Measurements from ENCODE around the gene SLIT3. TPM values are rescaled to one million over a fixed set of nuclear protein-coding genes. Genes with fewer than 3 reads are reported as not detected.
A peak's percentile ranks its signal among the peaks of the same experiment; 100 is the strongest.

Gene SLIT3
- total and polyA plus RNA-seq, 2 donors (not counting 3 experiments of a cell fraction or from before 2014, with no cell fraction given), result 0.90 to 1.0 TPM

GRCh38 chr5:168651648-168652047 is 649.3 kb downstream of the SLIT3 start:
- Histone ChIP-seq H4K20me1 (replicated peaks; ENCODE audit: control insufficient read depth, extremely low read depth, insufficient read depth, low read length) (no peaks in the 10 kb centered on the region), H3K9me3 (replicated peaks; ENCODE audit: control insufficient read depth, insufficient read depth, low read length) (no peaks in the 10 kb centered on the region), H2AFZ (ENCODE audit: low read depth, low read length) (no peak overlapping the region), H3K4me3 (replicated peaks in 1 of 3; ENCODE audit: insufficient read depth in 1 of 3, low read depth in 1 of 3, low read length in 3 of 3) (no peak overlapping the region), H3K36me3 (ENCODE audit: control insufficient read depth in 2 of 2, extremely low read depth in 1 of 2, insufficient read depth in 2 of 2, low read length in 2 of 2) (no peaks in the 10 kb centered on the region), H3K4me1 (ENCODE audit: control insufficient read depth, extremely low read depth, insufficient read depth, low read length) (no peaks in the 10 kb centered on the region), H3K27ac (ENCODE audit: insufficient read depth, low read depth, low read length) (no peak overlapping the region), H3K79me2 (ENCODE audit: control insufficient read depth, insufficient read depth, low read length) (no peaks in the 10 kb centered on the region), H3K9me1 (replicated peaks; ENCODE audit: control insufficient read depth, extremely low read depth, insufficient read depth, low read length) (no peaks in the 10 kb centered on the region), H3K4me2 (ENCODE audit: insufficient read depth, low read length) (no peak overlapping the region), H3K27me3 (ENCODE audit: control insufficient read depth in 2 of 2, insufficient read depth in 2 of 2, low read length in 2 of 2) (no peaks in the 10 kb centered on the region), H3K9ac (replicated peaks; ENCODE audit: extremely low read depth, insufficient read depth, low read length) (no peak overlapping the region)
- dilution Hi-C loops (cut with MboI; ENCODE audit: extremely low pct_ligation_motif_present, low sequenced_read_pairs) (no loop called here), intact Hi-C loops (cut with micrococcal nuclease) (no loop called here)
- CTCF ChIA-PET, result no interaction called here
- peak; percentile 55 for TF ChIP-seq FOS (IDR thresholded peaks at IDR 0.05; ENCODE audit: borderline replicate concordance, insufficient read depth, low read length)
- TF ChIP-seq POLR2AphosphoS5 (IDR thresholded peaks at IDR 0.05; ENCODE audit: insufficient read depth, low read depth, low read length), result no peak
- TF ChIP-seq GATA2 (IDR thresholded peaks at IDR 0.05; ENCODE audit: insufficient read depth, insufficient read length, low read depth, low read length), result no peak
- TF ChIP-seq JUN (IDR thresholded peaks at IDR 0.05; ENCODE audit: borderline replicate concordance, insufficient read depth, insufficient read length, low read depth), result peak; percentile 57
- no peak for TF ChIP-seq POLR2A (IDR thresholded peaks at IDR 0.05; ENCODE audit: low read depth, low read length)
- no peak for DNase-seq (ENCODE audit: low read depth, low spot score)
- FAIRE-seq, result no peak
- BruUV-seq (replicated peaks), result no TSS peak
- POLR2A ChIA-PET, result no interaction called here

- ChIA-PET CTCF (no interaction called here), POLR2A (no interaction called here)
- H3K27me3 ChIP-seq (ENCODE audit: control insufficient read depth in 2 of 2, insufficient read depth in 2 of 2, low read length in 2 of 2), result no peaks in the 10 kb centered on the region
- H3K4me2 ChIP-seq (ENCODE audit: insufficient read depth, low read length), result no peak overlapping the region
- TF ChIP-seq FOS (IDR thresholded peaks at IDR 0.05; ENCODE audit: borderline replicate concordance, insufficient read depth, low read length) (no peak), MAX (IDR thresholded peaks at IDR 0.05; ENCODE audit: insufficient read depth, insufficient read length) (no peak), EZH2 (IDR thresholded peaks at IDR 0.05; ENCODE audit: borderline replicate concordance, low read depth, low read length, severe bottlenecking) (no peak), GATA2 (IDR thresholded peaks at IDR 0.05; ENCODE audit: insufficient read depth, insufficient read length, low read depth, low read length) (no peak), POLR2AphosphoS5 (IDR thresholded peaks at IDR 0.05; ENCODE audit: insufficient read depth, low read depth, low read length) (no peak), POLR2A (IDR thresholded peaks at IDR 0.05; ENCODE audit: low read depth, low read length) (no peak), CTCF (IDR thresholded peaks at IDR 0.05; ENCODE audit: extremely low read depth in 1 of 2, insufficient read depth in 1 of 2, low read depth in 1 of 2, low read length in 2 of 2) (no peak), JUN (IDR thresholded peaks at IDR 0.05; ENCODE audit: borderline replicate concordance, insufficient read depth, insufficient read length, low read depth) (no peak), MYC (IDR thresholded peaks at IDR 0.05; ENCODE audit: low read depth, low read length) (no peak)
- no peaks in the 10 kb centered on the region for H3K9me1 ChIP-seq (replicated peaks; ENCODE audit: control insufficient read depth, extremely low read depth, insufficient read depth, low read length)
- no peaks in the 10 kb centered on the region for H3K9me3 ChIP-seq (replicated peaks; ENCODE audit: control insufficient read depth, insufficient read depth, low read length)
- H3K4me1 ChIP-seq (ENCODE audit: control insufficient read depth, extremely low read depth, insufficient read depth, low read length), result no peaks in the 10 kb centered on the region
- dilution Hi-C loops (cut with MboI; ENCODE audit: extremely low pct_ligation_motif_present, low sequenced_read_pairs), result no loop called here
- no peak overlapping the region for H3K4me3 ChIP-seq (replicated peaks in 1 of 3; ENCODE audit: insufficient read depth in 1 of 3, low read depth in 1 of 3, low read length in 3 of 3)
- FAIRE-seq, result no peak
- H3K79me2 ChIP-seq (ENCODE audit: control insufficient read depth, insufficient read depth, low read length), result no peaks in the 10 kb centered on the region
- H4K20me1 ChIP-seq (replicated peaks; ENCODE audit: control insufficient read depth, extremely low read depth, insufficient read depth, low read length), result no peaks in the 10 kb centered on the region
- no peaks in the 10 kb centered on the region for H3K36me3 ChIP-seq (ENCODE audit: control insufficient read depth in 2 of 2, extremely low read depth in 1 of 2, insufficient read depth in 2 of 2, low read length in 2 of 2)
- BruUV-seq (replicated peaks), result no TSS peak
- intact Hi-C loops (cut with micrococcal nuclease), result no loop called here
- no peak for DNase-seq (ENCODE audit: low read depth, low spot score)
- no peak overlapping the region for H3K27ac ChIP-seq (ENCODE audit: insufficient read depth, low read depth, low read length)
- no peak overlapping the region for H3K9ac ChIP-seq (replicated peaks; ENCODE audit: extremely low read depth, insufficient read depth, low read length)
- H2AFZ ChIP-seq (ENCODE audit: low read depth, low read length), result no peak overlapping the region
Observed at GRCh38 chr5:168649306-168649705, 651.6 kb downstream of the SLIT3 start.
